Stromal cell of bone marrow (primary cell): ENCODE results near the gene NUDT9.
"Not testable (repeated sequence)": the region's sequence is repeated elsewhere in the genome, so short reads cannot be mapped to it uniquely, and the experiment has no call there.

Experiments
- DNase-seq: peaks from one replicate; pipeline ENCODE4 v3.0.0-alpha.2; 2012; ENCODE audit warnings: low read depth

The NUDT9 gene

GRCh38 chr4:87462102-87462501 is 39.7 kb downstream of the NUDT9 start:
- no peak for DNase-seq

- DNase-seq: peak; percentile 30
Observed at GRCh38 chr4:87465739-87466366, 43.5 kb downstream of the NUDT9 start.

GRCh38 chr4:87469390-87469789 is 47.0 kb downstream of the NUDT9 start:
- no peak for DNase-seq

GRCh38 chr4:87476934-87477333 is 54.6 kb downstream of the NUDT9 start:
- no peak for DNase-seq

- DNase-seq: no peak
Observed at GRCh38 chr4:87478732-87479250, 56.4 kb downstream of the NUDT9 start.

GRCh38 chr4:87481377-87481776 is 59.0 kb downstream of the NUDT9 start:
- no peak for DNase-seq

GRCh38 chr4:87483247-87483646 is 60.9 kb downstream of the NUDT9 start:
- DNase-seq: not testable (repeated sequence)

GRCh38 chr4:87488666-87489065 is 66.3 kb downstream of the NUDT9 start:
- not testable (repeated sequence) for DNase-seq

GRCh38 chr4:87489678-87490077 is 67.3 kb downstream of the NUDT9 start:
- peak; percentile 40 for DNase-seq

GRCh38 chr4:87490664-87491369 is 68.4 kb downstream of the NUDT9 start:
- no peak for DNase-seq

- no peak for DNase-seq
Observed at GRCh38 chr4:87491436-87491835, 69.1 kb downstream of the NUDT9 start.

- not testable (repeated sequence) for DNase-seq
Observed at GRCh38 chr4:87491851-87492250, 69.5 kb downstream of the NUDT9 start.

- no peak for DNase-seq
Observed at GRCh38 chr4:87493115-87493514, 70.7 kb downstream of the NUDT9 start.

- no peak for DNase-seq
Observed at GRCh38 chr4:87497159-87497558, 74.8 kb downstream of the NUDT9 start.

- no peak for DNase-seq
Observed at GRCh38 chr4:87497578-87497977, 75.2 kb downstream of the NUDT9 start.

- peak; percentile 57 for DNase-seq
Observed at GRCh38 chr4:87498446-87498900, 76.1 kb downstream of the NUDT9 start.

GRCh38 chr4:87499403-87500091 is 77.2 kb downstream of the NUDT9 start:
- DNase-seq: no peak

- no peak for DNase-seq
Observed at GRCh38 chr4:87500092-87500462, 77.7 kb downstream of the NUDT9 start.

- DNase-seq: no peak
Observed at GRCh38 chr4:87502580-87503238, 80.3 kb downstream of the NUDT9 start.

- no peak for DNase-seq
Observed at GRCh38 chr4:87505862-87506261, 83.5 kb downstream of the NUDT9 start.

- DNase-seq: peak; percentile 77
Observed at GRCh38 chr4:87506974-87507701, 84.8 kb downstream of the NUDT9 start.
